ENCODE results near the gene ERICH2. TPM values are rescaled to one million over a fixed set of nuclear protein-coding genes. Genes with fewer than 3 reads are reported as not detected.

ERICH2 gene
- total RNA-seq, 1 experiment from 2014 or later = not detected

- no peak for DNase-seq (ENCODE audit: low spot score)
Observed at GRCh38 chr2:170842785-170843184, 72.6 kb downstream of the ERICH2 start.

- peak; percentile 61 for DNase-seq (ENCODE audit: low spot score)
Observed at GRCh38 chr2:170843656-170844055, 73.5 kb downstream of the ERICH2 start.

GRCh38 chr2:170845343-170845742, 75.2 kb downstream of the ERICH2 start:
- no peak for DNase-seq (ENCODE audit: low spot score)

GRCh38 chr2:170846314-170846713, 76.1 kb downstream of the ERICH2 start:
- no peak for DNase-seq (ENCODE audit: low spot score)

- no peak for DNase-seq (ENCODE audit: low spot score)
Observed at GRCh38 chr2:170847716-170848115, 77.5 kb downstream of the ERICH2 start.

Small RNAs within 50 kb of the gene (small RNA-seq; reads per million reads assigned to genes)
- not detected for gene RF00019

Other genes with a start within 250 kb of the ERICH2 start
- 12.8 and 15.1 TPM in 2 replicates for gene SP5, start 55.0 kb upstream of the ERICH2 start, total RNA-seq (2014; rRNA removed; shearing (Covaris generic))
- gene GAD1, start 46.5 kb downstream of the ERICH2 start, total RNA-seq (2014; rRNA removed; shearing (Covaris generic)) = 22.6 and 29.8 TPM in 2 replicates
- 53.6 and 57.0 TPM in 2 replicates for gene GORASP2, start 158.9 kb downstream of the ERICH2 start, total RNA-seq (2014; rRNA removed; shearing (Covaris generic))